Central memory CD8-positive, alpha-beta T cell (primary cell): ENCODE measurements around the gene EZH1.

Experiments used
- ATAC-seq: fragments of 150-1000 bp; cut with Tn5 transposase; replicated peaks from 2 replicates; pipeline ENCODE4 v1.10.0; 2022; ENCODE audit warnings: mild to moderate bottlenecking, moderate FRiP score, moderate number of reproducible peaks; ENCODE audit not compliant: poor library complexity, severe bottlenecking; ENCODE audit errors: extremely low read depth
- DNase-seq, 2 donors: peaks; one replicate each; pipeline ENCODE4 v3.0.0; 2021; ENCODE audit warnings: low spot score in 2 of 2
- H3K27ac Mint-ChIP-seq: one replicate; pipeline ENCODE4 v1.8.0; 2022; ENCODE audit warnings: low read depth, mild to moderate bottlenecking, moderate library complexity, mixed read lengths
- H3K27me3 Mint-ChIP-seq: one replicate; pipeline ENCODE4 v1.8.0; 2022; ENCODE audit warnings: mixed read lengths
- H3K36me3 Mint-ChIP-seq: one replicate; pipeline ENCODE4 v1.8.0; 2022; ENCODE audit warnings: mild to moderate bottlenecking, moderate library complexity, mixed read lengths; ENCODE audit not compliant: insufficient read depth
- H3K4me1 Mint-ChIP-seq: one replicate; pipeline ENCODE4 v1.8.0; 2022; ENCODE audit warnings: mixed read lengths
- H3K4me3 Mint-ChIP-seq: one replicate; pipeline ENCODE4 v1.8.0; 2022; ENCODE audit warnings: mild to moderate bottlenecking, moderate library complexity, mixed read lengths
- H3K9me3 Mint-ChIP-seq: one replicate; pipeline ENCODE4 v1.8.0; 2022; ENCODE audit warnings: mixed read lengths

The EZH1 gene

DNA sequence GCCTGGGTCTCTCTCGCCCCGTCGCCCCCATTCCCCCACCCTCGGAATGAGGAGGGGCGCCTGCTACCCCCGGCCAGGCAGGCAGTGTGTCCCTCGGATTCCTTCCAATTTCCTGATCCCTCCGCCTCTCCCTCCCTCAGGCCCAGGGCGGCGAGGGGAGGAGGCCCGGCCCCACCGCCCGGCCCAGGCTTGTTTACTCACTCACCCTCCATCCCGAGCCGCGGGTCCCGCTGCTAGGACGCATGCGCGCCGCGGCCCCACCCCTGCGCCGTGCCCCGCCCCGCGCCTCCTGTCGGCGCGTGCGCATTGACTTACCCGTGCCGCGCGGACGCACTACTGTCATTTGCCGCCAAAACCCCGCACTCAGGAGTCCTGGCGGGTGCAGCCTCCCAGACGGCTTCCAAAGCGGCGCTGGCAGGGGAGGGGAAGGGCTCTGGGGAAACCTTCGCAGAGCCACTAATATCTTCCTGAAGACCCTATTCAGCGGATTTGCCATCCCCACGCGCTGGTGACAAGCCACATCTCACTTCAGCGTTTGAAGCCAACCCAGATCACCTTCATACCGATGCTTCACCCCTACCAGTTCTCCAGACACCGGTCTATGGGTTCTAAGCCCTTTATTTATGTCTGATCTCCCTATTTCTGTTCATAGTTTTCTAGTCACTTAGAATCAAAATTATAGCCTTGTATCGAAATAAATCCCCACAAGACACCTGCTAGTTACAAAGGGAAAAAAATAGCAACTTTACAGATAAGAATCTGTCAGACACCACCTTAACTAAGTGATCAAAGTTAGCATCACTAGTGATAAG is at the start of gene EZH1:
TSS of gene EZH1 (minus strand) at position 235 of the 812 bp plus-strand sequence. CDS start 16,099 bp downstream, outside the sequence.
- DNase-seq (peak; percentile 84 to 87), ATAC-seq (peak; percentile 90)
- peak within 1 kb of the TSS; percentile 85 for H3K4me3 Mint-ChIP-seq
- H3K27ac Mint-ChIP-seq, result peak within 1 kb of the TSS; percentile 74
- H3K9me3 Mint-ChIP-seq, result no peaks in the 10 kb centered on the region
- peaks cover 11% of the 10 kb centered on the region for H3K36me3 Mint-ChIP-seq
- peaks cover 8% of the 10 kb centered on the region for H3K27me3 Mint-ChIP-seq
- H3K4me1 Mint-ChIP-seq, result peaks cover 22% of the 10 kb centered on the region

DNA sequence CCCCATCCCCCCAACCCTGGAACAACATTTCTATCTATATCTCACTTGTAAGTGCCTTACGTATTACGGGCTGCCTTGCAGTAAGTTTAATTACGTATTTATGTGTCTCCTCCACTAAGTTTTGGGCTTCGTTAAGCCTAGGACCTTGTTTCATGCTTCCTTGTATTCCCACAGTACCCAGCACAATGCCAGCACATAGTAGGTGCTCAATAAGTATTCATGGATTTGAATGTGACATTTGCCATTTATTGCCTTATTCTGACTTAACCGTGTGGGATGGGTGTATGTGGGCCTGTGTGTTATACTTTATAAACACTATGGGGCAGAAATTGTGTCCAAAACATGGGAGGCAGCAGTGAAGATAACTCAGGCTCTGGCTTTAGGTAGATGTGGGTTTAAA is 47.7 kb upstream of the EZH1 start:
- Mint-ChIP-seq H3K36me3 (peaks cover 8% of the 10 kb centered on the region), H3K27me3 (peaks cover 11% of the 10 kb centered on the region), H3K27ac (no peak overlapping the region), H3K4me1 (peaks cover 6% of the 10 kb centered on the region), H3K9me3 (no peaks in the 10 kb centered on the region), H3K4me3 (no peak overlapping the region)
- no peak for ATAC-seq
- no peak for DNase-seq

DNA sequence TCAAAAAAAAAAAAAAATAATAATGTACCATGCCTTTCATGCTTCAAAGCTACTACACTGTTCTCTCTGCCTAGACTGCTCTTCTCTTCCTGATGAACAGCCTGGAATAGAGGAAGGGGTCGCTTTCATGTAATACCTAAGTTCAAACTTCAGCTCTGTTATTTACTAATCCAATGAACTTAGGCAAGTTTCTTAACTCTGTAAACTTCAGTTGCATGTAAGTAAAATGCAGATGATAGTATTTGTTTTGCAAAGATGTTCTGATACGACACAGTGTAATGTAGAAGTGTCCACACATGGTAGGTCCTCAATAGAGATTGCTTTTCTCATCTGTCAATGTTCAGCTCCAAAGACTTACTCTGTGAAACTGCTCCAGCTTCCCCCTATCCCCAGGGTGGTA is 47.1 kb upstream of the EZH1 start:
- H3K27me3 Mint-ChIP-seq, result peaks cover 17% of the 10 kb centered on the region
- H3K4me3 Mint-ChIP-seq, result no peak overlapping the region
- DNase-seq, result no peak
- ATAC-seq, result no peak
- H3K27ac Mint-ChIP-seq, result no peak overlapping the region
- no peaks in the 10 kb centered on the region for H3K9me3 Mint-ChIP-seq
- H3K36me3 Mint-ChIP-seq, result peaks cover 8% of the 10 kb centered on the region
- peaks cover 6% of the 10 kb centered on the region for H3K4me1 Mint-ChIP-seq

DNA sequence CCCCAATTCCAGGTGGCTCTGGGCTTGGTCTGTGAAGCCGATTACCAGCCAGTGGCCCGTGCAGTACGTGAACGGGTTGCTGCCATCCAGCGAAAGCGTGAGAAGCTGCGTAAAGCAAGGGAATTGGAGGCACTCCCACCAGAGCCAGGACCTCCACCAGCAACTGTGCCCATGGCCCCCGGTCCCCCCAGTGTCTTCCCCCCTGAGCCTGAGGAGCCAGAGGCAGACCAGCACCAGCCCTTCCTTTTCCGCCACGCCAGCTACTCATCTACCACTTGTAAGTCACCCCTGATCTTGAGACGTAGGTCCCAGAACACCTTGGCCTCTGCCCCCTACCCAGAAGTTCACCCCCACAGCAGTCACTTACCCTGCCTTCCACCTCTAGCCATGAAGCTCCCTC is 42.4 kb upstream of the EZH1 start:
- no peak for DNase-seq
- H3K4me3 Mint-ChIP-seq, result no peak overlapping the region
- H3K27me3 Mint-ChIP-seq, result peaks cover 61% of the 10 kb centered on the region
- no peaks in the 10 kb centered on the region for H3K9me3 Mint-ChIP-seq
- no peak for ATAC-seq
- H3K36me3 Mint-ChIP-seq, result no peaks in the 10 kb centered on the region
- no peak overlapping the region for H3K27ac Mint-ChIP-seq
- peaks cover 22% of the 10 kb centered on the region for H3K4me1 Mint-ChIP-seq

DNA sequence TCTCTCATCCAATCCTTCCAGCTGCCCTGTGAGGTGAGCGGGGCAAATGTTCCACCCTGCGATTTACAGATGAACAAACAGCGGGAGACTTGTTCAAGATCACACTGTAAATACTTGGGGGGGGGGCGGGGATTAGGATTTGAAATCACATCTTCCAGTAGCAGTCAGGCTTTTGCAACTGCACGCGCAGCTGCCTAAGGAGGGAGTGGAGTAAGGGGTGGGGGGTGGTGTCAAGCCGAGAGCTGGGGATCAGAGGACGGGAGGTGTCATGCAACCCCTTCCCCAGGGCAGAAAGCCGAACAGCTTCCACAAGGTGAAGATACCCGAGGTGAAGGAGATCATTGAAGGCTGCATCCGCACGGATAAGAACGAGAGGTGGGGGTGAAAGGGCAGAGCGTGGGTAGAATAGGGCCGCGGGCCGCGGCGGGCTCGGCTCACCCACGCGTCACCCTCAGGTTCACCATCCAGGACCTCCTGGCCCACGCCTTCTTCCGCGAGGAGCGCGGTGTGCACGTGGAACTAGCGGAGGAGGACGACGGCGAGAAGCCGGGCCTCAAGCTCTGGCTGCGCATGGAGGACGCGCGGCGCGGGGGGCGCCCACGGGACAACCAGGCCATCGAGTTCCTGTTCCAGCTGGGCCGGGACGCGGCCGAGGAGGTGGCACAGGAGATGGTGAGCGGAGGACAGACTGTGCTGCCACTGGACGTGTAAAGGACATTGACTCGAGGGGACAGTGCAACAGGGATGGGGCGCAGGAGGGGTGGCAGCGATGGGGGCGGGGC is 40.2 kb upstream of the EZH1 start:
- no peak for ATAC-seq
- H3K27me3 Mint-ChIP-seq, result peaks cover 75% of the 10 kb centered on the region
- DNase-seq, result no peak
- H3K9me3 Mint-ChIP-seq, result no peaks in the 10 kb centered on the region
- peaks cover 2% of the 10 kb centered on the region for H3K36me3 Mint-ChIP-seq
- peak overlapping the region; percentile 55 for H3K4me3 Mint-ChIP-seq
- no peak overlapping the region for H3K27ac Mint-ChIP-seq
- peaks cover 22% of the 10 kb centered on the region for H3K4me1 Mint-ChIP-seq

DNA sequence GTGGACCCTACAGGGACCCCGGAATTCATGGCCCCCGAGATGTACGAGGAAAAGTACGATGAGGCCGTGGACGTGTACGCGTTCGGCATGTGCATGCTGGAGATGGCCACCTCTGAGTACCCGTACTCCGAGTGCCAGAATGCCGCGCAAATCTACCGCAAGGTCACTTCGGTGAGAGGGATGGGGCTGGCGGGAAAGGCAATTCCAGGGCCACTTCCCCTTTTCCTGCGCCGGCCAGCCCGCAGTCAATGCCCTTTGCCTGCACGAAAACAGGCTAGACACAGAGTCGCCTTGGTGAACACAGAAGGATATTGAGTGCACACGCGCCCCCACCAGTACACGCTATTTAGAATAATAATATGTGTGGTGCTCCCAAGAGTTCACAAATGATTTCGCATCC is 39.6 kb upstream of the EZH1 start:
- no peak for DNase-seq
- no peak overlapping the region for H3K27ac Mint-ChIP-seq
- peaks cover 2% of the 10 kb centered on the region for H3K36me3 Mint-ChIP-seq
- no peaks in the 10 kb centered on the region for H3K9me3 Mint-ChIP-seq
- peaks cover 28% of the 10 kb centered on the region for H3K4me1 Mint-ChIP-seq
- H3K4me3 Mint-ChIP-seq, result peak overlapping the region; percentile 55
- ATAC-seq, result no peak
- H3K27me3 Mint-ChIP-seq, result peaks cover 81% of the 10 kb centered on the region

DNA sequence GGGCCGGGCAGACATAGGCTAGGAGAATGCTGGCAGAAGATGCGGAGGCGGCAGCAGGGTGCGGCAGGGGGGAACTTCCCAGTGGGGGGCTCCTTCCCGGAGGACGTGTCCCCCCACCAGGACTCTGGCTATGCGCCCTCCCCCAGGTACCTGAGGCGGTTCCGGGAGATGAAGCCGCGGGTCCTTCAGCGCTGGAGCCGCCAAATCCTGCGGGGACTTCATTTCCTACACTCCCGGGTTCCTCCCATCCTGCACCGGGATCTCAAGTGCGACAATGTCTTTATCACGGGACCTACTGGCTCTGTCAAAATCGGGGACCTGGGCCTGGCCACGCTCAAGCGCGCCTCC is 38.9 kb upstream of the EZH1 start:
- peaks cover 5% of the 10 kb centered on the region for H3K36me3 Mint-ChIP-seq
- no peak overlapping the region for H3K4me3 Mint-ChIP-seq
- peaks cover 32% of the 10 kb centered on the region for H3K4me1 Mint-ChIP-seq
- H3K27ac Mint-ChIP-seq, result no peak overlapping the region
- no peak for ATAC-seq
- no peak for DNase-seq
- peaks cover 83% of the 10 kb centered on the region for H3K27me3 Mint-ChIP-seq
- no peaks in the 10 kb centered on the region for H3K9me3 Mint-ChIP-seq

DNA sequence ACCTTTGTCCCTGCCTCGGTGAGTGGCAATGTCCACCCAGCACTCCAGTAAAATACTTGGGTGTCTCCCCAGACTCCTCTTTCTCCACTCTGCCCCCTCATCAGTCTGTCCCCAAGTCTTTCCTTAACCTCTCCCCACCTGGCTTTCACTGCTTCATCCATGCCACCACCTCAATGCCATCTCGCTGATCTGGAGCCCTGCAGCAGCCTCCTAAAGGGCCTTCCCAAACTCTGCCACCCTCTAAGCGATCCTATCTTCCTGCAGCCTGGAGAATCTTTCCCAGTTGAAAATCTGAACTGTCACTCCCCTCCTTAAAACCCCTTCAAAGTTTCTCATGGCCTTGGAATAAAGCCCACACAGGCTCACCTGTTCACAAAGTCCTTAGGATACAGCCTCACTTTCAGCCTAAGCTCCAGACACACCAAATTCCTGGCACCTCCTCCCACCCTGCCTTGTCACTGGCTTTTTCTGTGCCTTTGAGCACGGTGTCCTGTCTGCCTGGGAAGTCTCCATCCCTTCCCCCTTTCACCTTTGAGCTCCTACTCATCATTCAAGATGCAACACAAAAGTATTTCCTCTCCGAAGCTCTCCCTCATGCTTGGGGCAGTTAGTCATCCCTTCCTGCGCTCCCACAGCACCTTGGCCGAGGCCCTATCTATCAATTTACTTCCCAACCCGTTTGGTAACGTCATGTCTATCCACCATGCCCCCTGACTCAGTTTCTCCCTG is 38.4 kb upstream of the EZH1 start:
- Mint-ChIP-seq H3K36me3 (peaks cover 11% of the 10 kb centered on the region), H3K4me3 (no peak overlapping the region), H3K27ac (peak overlapping the region; percentile 54), H3K9me3 (no peaks in the 10 kb centered on the region), H3K27me3 (peaks cover 78% of the 10 kb centered on the region), H3K4me1 (peaks cover 32% of the 10 kb centered on the region)
- DNase-seq (no peak), ATAC-seq (no peak)

DNA sequence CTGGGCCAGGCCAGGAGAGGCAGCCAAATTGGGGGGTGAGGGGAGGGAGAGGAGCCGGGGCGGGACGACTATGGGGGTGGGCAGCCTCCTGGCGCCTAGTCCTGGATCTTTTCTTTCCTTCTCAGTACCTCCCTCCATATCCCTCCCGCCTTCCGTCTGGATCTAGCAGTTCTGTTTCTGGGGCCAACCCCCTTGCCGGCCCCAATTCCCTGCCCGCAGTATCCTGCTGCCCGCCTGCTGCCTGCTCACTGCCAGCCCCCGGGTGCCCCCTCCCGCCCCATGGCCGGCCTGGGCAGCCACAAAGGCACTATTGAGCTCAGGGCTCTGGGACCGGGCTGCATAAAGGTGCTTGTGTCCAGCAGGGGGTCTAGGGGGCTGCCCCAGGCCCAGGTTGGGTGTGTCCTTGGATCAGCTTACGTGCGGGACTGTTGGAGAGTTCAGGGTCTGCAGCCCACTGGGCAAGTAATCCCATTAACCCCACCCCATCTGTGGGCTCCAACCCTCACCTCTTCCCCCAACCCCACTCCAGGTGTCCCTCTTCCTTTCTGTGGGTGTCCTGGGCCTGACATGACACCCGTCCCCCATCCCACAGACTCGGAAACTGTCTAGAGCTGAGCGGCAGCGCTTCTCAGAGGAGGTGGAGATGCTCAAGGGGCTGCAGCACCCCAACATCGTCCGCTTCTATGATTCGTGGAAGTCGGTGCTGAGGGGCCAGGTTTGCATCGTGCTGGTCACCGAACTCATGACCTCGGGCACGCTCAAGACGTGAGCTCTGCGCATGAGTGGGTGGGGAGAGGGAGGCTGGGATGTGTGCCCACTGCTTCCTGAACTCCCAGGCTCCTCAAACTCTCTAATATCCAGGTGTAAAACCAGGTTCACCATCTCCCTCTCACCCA is 37.6 kb upstream of the EZH1 start:
- DNase-seq (no peak), ATAC-seq (no peak)
- peaks cover 70% of the 10 kb centered on the region for H3K27me3 Mint-ChIP-seq
- H3K27ac Mint-ChIP-seq, result no peak overlapping the region
- H3K4me1 Mint-ChIP-seq, result peaks cover 32% of the 10 kb centered on the region
- H3K9me3 Mint-ChIP-seq, result no peaks in the 10 kb centered on the region
- no peak overlapping the region for H3K4me3 Mint-ChIP-seq
- H3K36me3 Mint-ChIP-seq, result peaks cover 15% of the 10 kb centered on the region

DNA sequence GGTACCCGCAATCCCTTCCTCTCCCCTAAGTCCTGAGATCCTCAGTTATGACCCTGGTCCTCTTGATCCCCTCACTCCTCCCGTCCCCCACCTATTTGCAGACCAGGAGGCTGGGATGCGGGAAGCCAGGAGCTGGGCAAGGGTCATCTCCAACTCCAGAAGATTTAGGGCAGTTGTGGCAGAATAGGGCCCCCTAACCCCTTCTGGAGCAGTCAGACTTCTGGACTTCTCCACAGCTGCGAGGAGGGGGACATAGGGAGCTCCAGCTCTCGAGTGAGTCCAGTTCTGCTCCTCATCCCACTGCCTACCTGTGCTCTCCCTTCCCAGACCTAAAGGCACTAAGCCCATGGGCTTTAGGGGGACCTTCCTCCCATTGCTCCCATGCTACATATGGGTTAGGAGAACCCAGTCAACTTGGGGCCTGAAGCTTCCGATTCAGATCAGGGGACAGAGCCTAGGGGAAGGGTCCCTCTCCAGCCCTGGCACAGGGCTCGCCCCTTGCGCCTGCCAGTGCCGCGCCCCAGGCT is 36.9 kb upstream of the EZH1 start:
- peaks cover 63% of the 10 kb centered on the region for H3K27me3 Mint-ChIP-seq
- H3K4me3 Mint-ChIP-seq, result no peak overlapping the region
- H3K9me3 Mint-ChIP-seq, result no peaks in the 10 kb centered on the region
- ATAC-seq (no peak), DNase-seq (no peak)
- H3K27ac Mint-ChIP-seq, result no peak overlapping the region
- H3K36me3 Mint-ChIP-seq, result peaks cover 20% of the 10 kb centered on the region
- H3K4me1 Mint-ChIP-seq, result peaks cover 32% of the 10 kb centered on the region

DNA sequence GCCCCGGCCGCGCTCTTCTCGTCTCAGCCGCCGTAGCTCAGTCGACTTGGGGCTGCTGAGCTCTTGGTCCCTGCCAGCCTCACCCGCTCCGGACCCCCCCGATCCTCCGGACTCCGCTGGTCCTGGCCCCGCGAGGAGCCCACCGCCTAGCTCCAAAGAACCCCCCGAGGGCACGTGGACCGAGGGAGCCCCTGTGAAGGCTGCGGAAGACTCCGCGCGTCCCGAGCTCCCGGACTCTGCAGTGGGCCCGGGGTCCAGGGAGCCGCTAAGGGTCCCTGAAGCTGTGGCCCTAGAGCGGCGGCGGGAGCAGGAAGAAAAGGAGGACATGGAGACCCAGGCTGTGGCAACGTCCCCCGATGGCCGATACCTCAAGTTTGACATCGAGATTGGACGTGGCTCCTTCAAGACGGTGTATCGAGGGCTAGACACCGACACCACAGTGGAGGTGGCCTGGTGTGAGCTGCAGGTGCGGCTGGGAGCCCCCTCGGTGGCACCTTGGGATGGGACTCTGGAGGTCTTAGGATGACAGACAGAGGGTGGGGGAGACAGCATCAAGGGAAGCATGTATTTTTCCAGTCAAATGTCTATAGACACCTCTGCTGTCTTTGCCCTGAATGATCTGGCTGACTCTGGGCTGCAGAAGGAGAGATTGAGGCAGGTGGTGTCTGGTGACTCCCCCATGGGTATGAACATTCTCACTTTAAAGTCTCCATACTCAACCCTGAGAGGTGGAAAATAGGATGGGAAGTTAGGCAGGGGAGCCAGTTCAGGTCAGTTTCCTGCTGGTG is 36.2 kb upstream of the EZH1 start:
- H3K27ac Mint-ChIP-seq, result no peak overlapping the region
- no peak for ATAC-seq

More for the DNA sequence above, 36.2 kb upstream of the EZH1 start:
- Mint-ChIP-seq H3K4me3 (no peak overlapping the region), H3K9me3 (no peaks in the 10 kb centered on the region), H3K4me1 (peaks cover 32% of the 10 kb centered on the region), H3K27me3 (peaks cover 58% of the 10 kb centered on the region), H3K36me3 (peaks cover 26% of the 10 kb centered on the region)
- DNase-seq, result no peak
